DMS 273 (cell line): ENCODE measurements around the gene TEX22.

Experiments used
- DNase-seq: peaks from one replicate; lab custom pipeline; 2025; ENCODE audit not compliant: unreplicated experiment; lab: John Stamatoyannopoulos, UW

The TEX22 gene

DNA sequence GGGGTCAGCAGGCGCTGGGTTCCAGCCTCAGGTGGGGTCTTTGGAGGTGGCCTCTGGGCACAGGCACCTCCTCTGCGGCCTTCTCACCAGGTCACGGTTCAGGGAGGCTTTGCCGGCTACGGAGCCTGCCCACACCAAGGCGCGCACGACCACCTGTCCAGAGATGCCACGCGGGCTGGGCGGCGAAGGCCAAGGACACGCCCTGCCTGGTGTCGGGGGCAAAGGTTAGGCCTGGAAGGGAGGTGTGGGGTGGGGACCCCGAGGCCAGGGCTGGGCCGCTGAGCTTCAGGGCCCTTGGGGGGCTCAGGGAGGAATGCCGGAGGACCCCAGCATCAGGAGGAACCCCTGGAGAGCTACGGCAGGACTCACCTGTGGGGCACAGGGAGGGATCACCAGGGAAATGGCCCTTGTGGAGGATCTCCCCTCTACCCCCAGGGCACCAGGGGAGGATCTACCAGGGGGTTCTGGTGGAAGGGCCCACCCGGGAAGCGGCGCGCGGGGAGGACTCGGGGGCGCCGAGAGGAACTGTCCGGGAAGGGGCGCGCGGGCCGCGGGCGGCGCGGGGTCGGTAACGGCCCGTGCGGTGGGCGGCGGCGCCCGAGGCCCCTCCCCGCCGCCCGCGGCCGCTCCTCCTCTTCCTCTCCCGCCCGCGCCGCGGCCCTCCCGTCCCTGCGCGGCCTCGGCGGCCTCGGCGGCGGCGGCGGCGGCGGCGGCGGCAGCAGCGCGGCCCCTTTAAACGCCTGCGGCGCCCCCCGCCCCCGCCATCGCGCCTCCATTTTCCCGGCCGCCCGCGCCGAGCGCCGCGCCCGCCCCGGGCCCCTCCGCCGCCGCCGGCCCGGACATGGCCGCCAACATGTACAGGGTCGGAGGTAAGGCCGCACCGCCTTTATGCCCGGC lies 21.1 kb downstream of the TEX22 start, which contains the start of gene MTA1:
Gene MTA1, plus strand, starts transcription at position 633 of the 897 bp plus-strand sequence. Its CDS starts 209 bp downstream, at position 842.
- DNase-seq = peak; percentile 83

DNA sequence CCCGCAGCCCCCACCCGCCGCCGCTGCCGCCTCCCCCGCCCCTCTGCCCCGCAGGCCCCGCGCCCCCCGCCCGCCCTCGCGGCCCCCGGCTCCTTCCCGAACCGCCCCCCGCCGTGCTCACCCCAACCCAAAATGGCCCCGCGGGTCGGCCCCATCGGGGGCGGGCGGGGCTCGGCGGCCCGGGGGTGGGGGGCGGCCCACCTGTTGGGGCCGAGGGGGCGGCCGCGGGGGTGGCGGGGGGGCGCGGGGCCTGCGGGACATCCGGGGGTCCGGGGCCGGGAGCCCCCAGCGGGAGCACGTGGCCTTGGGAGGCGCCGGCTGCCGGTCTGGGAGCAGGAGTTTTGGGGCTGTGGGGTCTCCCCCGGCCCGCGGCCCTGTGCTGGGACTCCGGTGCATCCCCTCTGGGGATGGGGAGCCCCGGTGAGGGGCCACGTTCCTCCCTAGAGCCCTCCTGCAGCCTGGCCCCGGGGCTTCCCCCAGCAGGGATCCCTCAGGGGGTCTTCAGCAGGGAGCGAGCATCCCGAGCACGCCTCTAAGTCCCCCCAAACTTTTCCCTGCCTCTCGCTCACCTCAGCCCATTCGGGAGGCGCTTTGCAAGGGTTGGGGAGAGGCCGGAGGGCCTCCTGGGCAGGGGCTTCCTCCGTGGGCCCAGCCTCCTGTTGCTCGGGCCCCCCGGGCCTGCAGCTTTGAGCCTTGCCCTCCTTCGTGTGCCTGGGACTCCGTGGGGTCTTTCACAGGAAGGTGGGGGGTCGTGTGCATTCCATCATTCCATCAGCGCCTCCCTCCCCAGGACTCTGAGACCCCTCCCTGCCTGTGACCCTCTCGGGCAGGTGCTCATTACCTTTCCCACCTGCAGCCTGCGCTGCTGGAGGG lies 22.0 kb downstream of the TEX22 start:
- DNase-seq = no peak

DNA sequence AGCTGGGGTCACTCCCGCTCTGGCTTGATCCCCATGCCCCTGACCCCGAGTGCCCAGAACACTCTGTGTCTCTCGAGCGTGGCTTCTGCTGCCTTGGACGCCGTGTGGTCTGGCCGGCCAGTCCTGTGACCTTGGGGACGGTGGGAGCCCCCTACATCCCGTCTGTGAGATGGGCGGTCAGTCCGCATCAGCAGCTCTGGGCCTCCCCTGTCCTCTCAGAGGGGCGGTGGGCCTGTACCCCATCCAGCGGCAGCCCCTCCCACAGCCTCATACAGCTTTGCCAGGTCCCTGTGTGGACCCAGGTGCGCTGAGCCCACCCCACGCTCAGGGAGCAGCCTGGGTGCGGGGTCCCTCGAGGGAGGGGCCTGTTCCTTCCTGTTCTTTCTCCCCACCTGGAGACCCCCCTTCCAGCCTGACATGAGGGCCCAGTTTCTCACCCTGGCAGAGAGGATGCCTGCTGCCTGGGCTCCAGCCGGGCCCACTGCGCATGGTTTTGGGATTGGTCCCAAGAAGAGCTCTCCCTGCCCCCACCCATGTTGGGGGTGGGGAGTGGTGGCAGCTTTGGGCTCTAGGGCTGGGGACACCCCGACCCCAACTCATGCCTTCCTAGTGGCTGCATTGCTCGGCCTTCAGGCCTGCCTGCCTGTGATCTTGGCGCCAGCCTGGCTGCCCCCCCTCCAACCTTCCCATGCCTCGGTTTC lies 22.8 kb downstream of the TEX22 start:
- DNase-seq = no peak

DNA sequence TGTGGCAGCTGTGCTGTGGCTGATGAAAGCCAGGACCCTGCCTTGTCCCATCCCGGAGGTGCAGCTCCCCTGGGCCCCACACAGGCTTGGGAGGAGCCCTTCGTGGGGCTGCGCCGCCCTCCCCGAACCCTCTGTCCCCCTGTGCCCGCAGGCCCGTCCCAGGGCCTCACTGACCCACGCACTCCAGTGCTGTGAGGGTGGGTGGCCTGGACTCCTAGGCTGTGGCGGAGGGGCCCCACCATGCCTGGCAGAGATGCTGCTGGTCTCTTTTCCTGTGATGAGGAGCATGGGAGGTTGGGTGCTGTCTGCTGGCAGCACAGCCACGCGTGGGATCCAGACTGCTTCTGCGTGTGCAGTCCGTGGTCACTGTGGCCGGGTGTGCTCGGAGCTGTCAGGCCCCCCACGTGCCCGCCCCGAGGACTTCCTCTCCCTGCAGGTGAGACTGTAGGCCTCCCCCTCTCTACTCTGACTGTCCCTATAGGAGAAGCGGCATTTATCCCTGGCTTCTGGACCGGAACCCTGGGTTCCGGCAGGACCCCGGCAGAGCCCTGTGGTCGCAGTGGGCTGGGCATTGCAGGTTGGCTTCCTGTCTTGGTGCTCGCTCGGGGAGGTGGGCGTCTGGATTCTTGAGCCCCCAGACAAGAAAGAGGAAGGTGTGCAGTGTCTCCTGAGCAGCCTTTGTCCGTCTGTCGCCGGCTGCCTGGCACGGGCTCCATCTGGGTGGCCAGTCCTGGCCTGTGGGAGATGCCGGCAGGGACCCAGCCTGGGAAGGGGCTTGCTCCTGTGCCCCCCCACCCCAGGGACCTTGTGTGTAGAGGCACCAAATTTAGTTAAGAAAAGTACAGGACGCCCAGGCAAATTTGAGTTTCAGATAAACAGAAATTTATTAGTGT lies 23.6 kb downstream of the TEX22 start:
- DNase-seq = no peak

DNA sequence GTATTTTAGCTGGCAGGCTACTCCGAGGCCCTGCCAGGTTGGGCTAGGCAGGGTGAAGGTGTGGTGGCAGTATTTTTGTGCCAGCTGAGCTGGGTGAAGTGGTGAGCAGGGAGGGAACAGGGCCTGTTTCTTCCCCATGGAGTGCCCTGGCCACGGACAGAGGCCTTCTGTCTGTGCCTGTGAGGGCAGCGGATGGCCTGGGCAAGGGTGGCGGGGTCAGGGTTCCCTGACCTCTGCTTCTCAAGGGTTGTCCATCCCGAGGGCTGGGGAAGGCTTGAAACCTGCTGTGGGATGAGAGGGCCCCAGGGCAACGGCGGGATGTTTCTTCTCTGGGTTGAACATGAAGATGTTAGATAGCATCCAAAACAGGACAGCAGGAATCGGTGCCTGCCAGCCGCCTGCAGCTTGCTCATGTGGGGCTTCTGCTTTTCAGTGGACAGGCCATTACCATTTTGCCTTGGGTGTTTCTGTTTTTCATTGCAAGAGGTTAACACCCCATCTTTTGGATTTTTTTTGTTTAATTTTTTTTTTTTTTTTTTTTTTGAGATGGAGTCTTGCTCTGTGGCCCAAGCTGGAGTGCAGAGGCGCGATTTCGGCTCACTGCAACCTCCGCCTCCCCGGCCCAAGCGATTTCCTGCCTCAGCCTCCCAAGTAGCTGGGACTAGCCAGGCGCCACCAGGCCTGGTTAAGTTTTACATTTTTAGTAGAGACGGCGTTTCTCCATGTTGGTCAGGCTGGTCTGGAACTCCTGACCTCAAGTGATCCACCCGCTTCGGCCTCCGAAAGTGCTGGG lies 24.6 kb downstream of the TEX22 start:
- no peak for DNase-seq

DNA sequence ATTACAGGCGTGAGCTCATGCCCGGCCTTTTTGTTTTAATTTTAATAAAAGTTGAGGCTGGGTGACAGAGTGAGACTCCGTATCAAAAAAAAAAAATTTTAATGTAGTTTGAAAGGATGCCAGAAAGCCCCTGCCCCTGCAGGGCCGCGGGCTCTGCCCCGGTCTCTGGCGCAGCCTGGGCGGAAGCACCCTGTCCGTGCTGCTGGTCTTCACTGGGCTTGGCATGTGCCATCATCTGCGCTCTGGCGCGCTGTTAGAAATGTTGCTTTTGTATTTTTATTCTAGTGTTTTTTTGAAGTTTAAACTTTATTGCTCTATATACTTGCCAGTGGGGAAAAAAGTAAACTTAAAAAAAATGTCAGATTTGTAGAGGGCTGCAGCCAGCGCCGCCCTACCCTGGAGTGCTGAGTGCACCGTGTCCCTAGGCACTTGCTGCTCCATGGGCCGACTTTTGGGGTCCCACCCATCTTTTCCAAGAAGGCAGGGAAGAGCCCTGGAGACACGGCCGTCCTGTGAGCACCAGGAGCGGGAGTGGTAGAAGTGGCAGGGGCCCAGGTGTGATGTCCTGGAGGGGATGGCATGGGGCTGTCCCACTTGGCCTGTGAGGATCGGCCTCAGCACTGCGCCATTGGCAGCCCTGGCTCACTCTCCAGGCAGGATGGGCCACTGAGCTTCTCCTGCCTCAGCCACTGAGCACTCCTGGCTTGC lies 25.3 kb downstream of the TEX22 start:
- no peak for DNase-seq

DNA sequence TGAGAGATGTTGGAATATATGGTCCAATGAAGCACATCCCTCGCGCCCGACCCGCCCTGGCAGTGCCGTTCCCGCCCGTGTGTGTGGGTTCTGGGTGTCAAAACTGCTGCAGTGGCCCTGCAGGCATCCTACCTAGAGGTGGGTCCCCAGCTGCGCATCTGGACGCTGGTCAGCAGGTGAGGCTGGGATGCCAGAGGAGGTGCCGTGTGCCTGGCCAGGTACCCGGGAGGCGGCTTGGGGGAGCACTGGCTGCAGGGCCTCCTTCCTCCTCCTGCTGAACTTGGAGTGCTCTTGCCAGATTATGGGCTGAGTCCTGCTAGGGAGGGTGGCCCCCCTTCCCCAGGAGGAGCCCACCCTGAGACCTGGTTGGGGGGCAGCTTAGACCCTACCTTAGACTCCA lies 26.5 kb downstream of the TEX22 start:
- no peak for DNase-seq

DNA sequence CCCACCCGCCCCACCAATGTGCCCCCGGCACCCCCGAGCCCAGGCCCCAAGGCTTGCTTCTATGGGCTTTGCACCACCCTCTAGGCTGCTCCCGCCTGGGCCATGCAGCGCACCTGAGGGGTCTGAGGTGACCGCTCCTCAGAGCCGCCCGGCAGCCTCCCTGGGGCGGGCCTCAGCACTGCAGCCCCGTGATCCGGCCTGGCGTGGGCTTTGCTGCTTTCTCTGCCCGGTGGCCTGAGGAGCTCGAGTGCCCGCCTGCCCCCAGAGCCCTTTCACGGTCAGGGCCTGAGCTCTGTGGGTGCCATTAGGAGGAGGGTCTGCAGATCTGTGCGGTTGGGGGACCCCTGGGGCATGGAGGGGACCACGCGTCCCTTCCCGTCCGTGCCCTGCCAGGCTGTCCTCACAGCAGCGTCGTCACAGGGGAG lies 27.5 kb downstream of the TEX22 start:
- no peak for DNase-seq

DNA sequence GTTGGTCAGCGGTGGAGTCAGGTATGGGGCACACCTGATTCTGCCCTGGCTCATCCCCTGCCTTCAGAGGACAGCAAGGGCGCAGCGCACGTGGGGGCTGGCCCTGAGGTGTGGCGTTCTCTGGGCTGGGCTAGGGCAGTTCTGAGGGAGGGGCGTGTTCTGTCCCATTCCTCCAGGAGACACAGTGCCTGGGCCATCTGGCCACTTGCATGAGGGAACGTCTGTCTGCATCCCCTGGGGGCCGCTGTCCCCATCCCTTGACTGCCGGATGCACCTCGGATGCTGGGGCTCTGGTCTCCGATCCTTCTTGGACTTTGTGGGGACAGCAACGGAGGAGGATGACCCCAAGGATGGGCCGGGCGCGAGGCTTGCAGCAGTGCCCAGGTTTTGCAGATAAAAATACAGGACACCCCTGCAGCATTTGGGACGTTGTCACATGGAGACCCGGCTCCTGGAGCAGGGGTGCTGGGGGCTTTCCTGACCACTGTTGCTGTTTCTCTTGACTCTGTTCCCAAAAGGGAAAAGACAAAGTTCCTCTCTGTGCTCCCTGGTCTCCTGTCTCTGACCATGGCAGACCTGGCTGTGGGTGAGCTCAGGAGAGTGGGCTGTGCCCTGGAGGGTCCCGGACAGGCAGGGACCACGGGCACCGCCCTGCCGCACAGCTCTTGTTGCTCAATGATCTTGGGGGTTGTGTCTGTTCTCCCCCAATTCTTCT lies 28.2 kb downstream of the TEX22 start:
- no peak for DNase-seq

DNA sequence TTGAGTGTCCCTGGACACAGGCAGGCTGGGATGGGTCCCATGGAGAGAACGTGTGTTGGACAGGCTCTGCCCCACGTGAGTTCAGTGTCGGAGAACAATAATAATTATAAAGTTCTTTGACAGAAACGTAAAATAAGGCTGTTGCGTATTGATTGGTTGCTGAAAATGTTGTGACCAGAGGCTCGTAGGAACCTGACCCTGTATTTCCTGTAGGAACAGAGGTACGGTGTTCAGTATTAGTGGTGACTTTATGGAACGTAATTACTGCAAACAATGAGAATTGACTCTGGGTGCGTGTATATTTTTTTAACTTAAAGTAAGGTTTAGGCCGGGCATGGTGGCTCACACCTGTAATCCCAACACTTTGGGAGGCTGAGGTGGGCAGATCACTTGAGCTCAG lies 29.1 kb downstream of the TEX22 start:
- no peak for DNase-seq

DNA sequence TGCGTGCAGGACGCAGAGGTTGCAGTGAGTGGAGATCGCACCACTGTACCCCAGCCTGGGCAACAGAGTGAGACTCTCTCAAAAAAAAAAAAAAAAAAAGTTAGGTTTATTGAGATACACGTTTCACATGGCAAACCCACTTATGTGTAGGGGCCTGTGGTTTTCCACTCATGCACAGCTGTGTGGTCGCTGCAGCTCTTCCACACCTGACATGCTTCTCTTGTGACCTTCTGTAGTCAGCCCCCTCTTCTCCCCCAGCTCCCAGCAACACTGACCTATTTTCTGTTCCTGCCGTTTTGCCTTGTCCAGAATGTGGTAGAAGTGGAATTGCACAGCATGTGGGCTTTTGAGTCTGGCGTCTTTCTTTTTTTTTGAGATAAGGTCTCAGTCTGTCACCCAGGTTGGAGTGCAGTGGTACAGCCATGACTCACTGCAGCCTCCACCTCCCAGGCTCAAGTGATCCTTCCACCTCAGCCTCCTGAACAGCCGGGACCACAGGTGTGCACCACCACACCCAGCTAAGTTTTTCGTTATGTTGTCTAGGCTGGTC lies 29.7 kb downstream of the TEX22 start:
- no peak for DNase-seq

DNA sequence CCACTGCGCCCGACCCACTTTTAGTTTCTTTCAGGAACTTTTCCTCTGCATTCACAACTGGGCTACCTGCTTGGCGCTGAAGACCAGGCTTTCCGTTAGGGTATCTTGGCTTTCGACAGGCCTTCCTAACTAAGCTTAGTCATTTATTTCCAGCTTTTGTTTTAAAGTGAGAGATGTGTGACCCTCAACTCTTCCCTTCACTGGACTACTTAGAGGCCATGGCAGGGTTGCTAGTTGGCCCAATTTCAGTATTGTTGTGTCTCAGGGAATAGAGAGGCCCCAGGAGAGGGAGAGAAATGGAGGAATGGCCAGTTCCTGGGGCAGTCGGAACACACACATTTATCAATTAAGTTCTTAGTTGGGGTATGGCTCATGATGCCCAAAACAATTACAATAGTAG lies 31.7 kb downstream of the TEX22 start:
- DNase-seq = no peak

DNA sequence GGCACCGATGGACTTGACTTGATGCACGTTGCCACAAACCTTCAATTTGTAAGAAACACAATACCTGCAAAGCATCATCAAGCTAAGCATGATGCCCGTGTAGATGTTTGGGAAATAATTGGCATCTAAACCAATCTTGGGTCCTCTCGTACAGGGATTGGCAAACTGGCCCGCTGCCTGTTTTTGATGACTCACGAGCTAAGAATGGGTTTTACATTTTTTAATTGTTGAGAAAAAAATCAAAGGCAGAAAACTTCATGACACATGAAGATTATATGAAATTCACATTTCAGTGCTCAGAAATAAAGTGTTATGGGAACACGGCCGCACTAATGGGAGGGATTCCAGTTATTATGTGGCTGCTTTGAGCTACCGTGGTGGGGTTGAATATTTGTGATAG lies 32.2 kb downstream of the TEX22 start:
- no peak for DNase-seq

DNA sequence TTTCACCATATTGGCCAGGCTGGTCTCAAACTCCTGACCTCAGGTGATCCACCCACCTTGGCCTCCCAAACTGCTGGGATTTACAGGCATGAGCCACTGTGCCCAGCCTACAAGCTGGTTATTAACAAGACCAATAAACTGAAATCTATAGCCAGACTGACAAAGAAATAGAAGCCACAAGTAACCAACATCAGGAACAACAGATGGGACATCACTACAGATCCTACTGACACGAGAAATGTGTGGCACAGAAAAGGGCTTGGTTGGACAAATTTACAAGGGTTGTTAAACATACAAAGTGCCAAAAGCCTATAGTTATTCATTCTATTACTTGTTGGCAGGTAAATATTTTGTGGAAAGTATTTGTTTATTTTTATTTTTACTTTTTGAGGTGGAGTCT lies 32.9 kb downstream of the TEX22 start:
- DNase-seq = no peak

DNA sequence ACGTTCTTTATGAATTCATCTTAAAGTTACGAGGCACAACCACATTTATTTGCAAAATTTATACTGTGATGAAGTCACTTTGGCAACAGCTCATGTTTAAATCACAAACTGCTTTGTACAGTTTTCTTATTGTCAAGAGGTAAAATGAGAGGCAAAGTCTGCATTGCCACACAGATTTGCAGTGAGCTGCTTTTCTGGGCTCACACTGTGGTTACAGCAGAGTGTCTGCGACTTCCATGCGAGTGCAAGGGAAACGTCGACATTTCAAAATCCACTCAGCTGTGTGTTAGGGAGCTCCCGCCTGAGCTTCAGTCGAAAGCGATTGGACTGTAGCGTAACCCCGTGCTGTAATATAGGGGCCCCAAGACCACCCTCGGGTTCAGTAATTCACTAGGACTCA lies 34.3 kb downstream of the TEX22 start:
- DNase-seq = no peak

DNA sequence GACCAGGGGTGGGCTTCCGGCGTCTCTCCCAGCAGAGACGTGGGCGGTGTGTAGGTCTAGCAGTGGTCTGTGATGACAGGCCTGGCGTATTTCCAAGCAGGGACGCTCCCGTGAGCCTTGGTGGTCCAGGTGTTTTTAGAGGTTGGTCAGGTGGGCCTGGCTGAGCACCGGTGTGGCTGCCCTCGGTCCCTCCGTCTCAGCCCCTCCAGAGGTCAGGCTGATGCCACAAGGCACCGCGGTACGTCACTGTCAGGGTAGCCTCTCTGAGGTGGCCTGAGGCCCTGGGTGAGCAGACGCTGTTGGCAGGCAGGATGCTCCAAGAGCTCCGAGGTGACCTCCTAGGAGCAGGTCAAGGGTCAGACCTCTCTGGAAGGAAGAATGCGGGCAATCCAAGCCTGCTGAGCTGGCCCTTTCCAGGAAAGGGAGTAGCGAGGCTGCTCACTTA lies 34.8 kb downstream of the TEX22 start:
- no peak for DNase-seq

DNA sequence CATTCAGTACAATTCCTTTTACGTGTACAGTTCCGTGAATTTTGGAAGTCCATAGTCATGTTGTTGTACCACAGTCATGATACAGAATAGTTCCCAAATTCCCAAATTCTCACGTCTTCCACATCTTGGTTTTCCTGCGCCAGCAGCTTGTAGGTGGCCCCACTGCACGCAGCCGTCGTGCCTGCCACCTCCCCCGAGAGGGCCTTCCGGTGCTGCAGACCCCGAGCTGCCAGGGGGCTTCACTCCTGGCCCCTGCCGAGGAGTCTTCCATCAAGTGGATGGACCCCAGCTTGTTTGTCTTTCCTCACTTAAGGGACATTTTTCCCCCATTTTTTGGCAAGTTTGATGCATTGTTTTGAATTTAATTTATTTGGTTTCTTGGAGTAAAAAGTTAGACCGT lies 38.1 kb downstream of the TEX22 start:
- no peak for DNase-seq
